ENCODE data around the gene DNM1. TPM values are rescaled to one million over a fixed set of nuclear protein-coding genes. Genes with fewer than 3 reads are reported as not detected.

Gene DNM1
- total and polyA plus RNA-seq, 4 donors = 0.29 to 5.9 (median 1.1) TPM

DNA sequence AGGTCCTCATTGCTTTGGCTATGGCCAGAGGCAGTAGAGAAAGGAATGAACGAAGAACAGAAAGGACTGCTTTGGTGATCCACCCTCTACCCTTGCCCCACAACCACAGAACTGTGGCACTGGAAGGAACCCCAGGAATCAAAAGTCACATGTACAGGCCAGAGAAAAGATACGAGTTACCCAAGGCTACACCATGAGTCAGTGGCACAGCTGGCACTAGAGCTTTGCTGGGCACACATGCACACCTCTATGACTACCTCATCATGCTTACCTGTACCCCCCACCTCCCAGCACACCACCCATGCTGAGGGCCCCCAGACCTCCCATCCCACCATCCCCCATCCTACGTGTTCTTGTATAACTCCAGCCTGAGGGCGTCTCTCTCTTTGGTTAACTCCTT lies 59.5 kb downstream of the DNM1 start (continued):
- no peak for TF ChIP-seq REST (IDR thresholded peaks at IDR 0.05)

- Histone ChIP-seq H3K9me3 (ENCODE audit: control insufficient read depth in 4 of 4, low read length in 3 of 4) (no peaks in the 10 kb centered on the region), H3K27me3 (ENCODE audit: control insufficient read depth in 4 of 4, insufficient read depth in 4 of 4, low read length in 3 of 4) (no peaks in the 10 kb centered on the region), H3K9ac (ENCODE audit: low read depth in 1 of 2, low read length in 2 of 2) (no peak overlapping the region), H3K36me3 (ENCODE audit: control insufficient read depth in 4 of 4, insufficient read depth in 3 of 4, low read depth in 1 of 4, low read length in 3 of 4) (peaks cover 22 to 71% (median 41%) of the 10 kb centered on the region in 4 donors), H3K4me3 (ENCODE audit: low read depth in 1 of 3, low read length in 3 of 3) (no peak overlapping the region), H3K27ac (ENCODE audit: low read depth in 1 of 2, low read length in 2 of 2) (no peak overlapping the region), H3K4me1 (ENCODE audit: control insufficient read depth in 4 of 4, insufficient read depth in 4 of 4, low read length in 3 of 4) (no peaks in the 10 kb centered on the region)
- DNase-seq (ENCODE audit: low spot score) = no peak
- TF ChIP-seq FOXA1 (IDR thresholded peaks at IDR 0.05) = no peak
- 97% methylated on average over 10 of the region's 10 CpGs for WGBS
These were observed 62.2 kb downstream of the DNM1 start for GRCh38 chr9:128265348-128265847.

DNA sequence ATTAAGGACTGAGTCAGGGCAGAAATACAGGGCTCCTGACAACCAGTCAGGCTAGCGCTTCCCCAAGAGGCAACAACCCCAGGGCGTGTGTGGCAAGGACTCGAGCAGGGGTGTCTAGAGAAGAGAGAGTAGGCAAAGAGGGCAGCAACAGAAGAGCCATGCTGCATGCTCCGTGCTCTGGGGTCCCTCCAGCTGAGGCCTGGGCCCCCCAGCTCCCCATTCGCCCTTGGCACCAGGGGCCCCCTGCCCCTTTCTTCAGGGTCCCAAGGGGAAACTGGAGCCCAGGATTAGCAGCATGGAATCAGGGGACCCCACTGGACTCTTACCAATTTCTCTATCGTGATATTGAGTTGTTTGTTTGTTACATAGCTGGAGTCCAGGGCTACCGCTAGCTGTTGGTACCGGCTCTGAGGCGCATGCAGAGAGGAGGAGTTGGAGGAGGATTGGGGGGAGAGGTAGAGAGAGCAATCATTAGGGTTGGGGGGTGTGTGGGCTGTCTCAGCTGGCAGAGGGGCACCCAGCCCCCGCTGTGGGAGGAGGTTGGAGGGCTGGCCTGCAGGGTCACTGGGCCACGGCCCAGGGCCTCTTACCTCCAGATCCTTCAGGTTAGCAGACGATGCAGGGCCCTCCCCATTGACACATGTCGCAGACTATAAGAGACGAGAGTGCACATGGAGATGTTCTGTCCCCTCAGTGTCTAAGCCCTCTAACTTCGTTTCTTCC lies 63.9 kb downstream of the DNM1 start:
- DNase-seq (ENCODE audit: low spot score) = no peak
- 94% methylated on average over 15 of the region's 15 CpGs for WGBS
- Histone ChIP-seq H3K4me1 (ENCODE audit: control insufficient read depth in 4 of 4, insufficient read depth in 4 of 4, low read length in 3 of 4) (no peaks in the 10 kb centered on the region), H3K4me3 (ENCODE audit: low read depth in 1 of 3, low read length in 3 of 3) (no peak overlapping the region), H3K9me3 (ENCODE audit: control insufficient read depth in 4 of 4, low read length in 3 of 4) (no peaks in the 10 kb centered on the region), H3K36me3 (ENCODE audit: control insufficient read depth in 4 of 4, insufficient read depth in 3 of 4, low read depth in 1 of 4, low read length in 3 of 4) (peaks cover 14 to 64% (median 27%) of the 10 kb centered on the region in 4 donors), H3K9ac (ENCODE audit: low read depth in 1 of 2, low read length in 2 of 2) (no peak overlapping the region), H3K27me3 (ENCODE audit: control insufficient read depth in 4 of 4, insufficient read depth in 4 of 4, low read length in 3 of 4) (no peaks in the 10 kb centered on the region), H3K27ac (ENCODE audit: low read depth in 1 of 2, low read length in 2 of 2) (no peak overlapping the region)
- TF ChIP-seq RXRA (IDR thresholded peaks at IDR 0.05) = no peak
- TF ChIP-seq SP1 (IDR thresholded peaks at IDR 0.05) = no peak
- no peak for TF ChIP-seq JUND (IDR thresholded peaks at IDR 0.05)

GRCh38 chr9:128271112-128271511 lies 67.9 kb downstream of the DNM1 start:
- TF ChIP-seq GABPA (IDR thresholded peaks at IDR 0.05 in 1 of 2, conservative IDR thresholded peaks at IDR 0.05 in 1 of 2) = no peak
- TF ChIP-seq REST (IDR thresholded peaks at IDR 0.05) = no peak
- TF ChIP-seq HNF4A (conservative IDR thresholded peaks at IDR 0.05) = no peak
- H3K9me3 ChIP-seq (ENCODE audit: control insufficient read depth in 4 of 4, low read length in 3 of 4) = no peaks in the 10 kb centered on the region
- H3K36me3 ChIP-seq (ENCODE audit: control insufficient read depth in 4 of 4, insufficient read depth in 3 of 4, low read depth in 1 of 4, low read length in 3 of 4) = peaks cover 10 to 40% (median 19%) of the 10 kb centered on the region in 4 donors
- no peaks in the 10 kb centered on the region for H3K27me3 ChIP-seq (ENCODE audit: control insufficient read depth in 4 of 4, insufficient read depth in 4 of 4, low read length in 3 of 4)
- H3K9ac ChIP-seq (ENCODE audit: low read depth in 1 of 2, low read length in 2 of 2) = no peak overlapping the region
- 93% methylated on average over 3 of the region's 3 CpGs for WGBS
- no peak overlapping the region for H3K4me3 ChIP-seq (ENCODE audit: low read depth in 1 of 3, low read length in 3 of 3)
- DNase-seq (ENCODE audit: low spot score) = no peak
- peaks cover 7 to 11% (median 10%) of the 10 kb centered on the region in 4 donors for H3K4me1 ChIP-seq (ENCODE audit: control insufficient read depth in 4 of 4, insufficient read depth in 4 of 4, low read length in 3 of 4)
- H3K27ac ChIP-seq (ENCODE audit: low read depth in 1 of 2, low read length in 2 of 2) = no peak overlapping the region

Data from liver (tissue), 9 donors.